ENCODE results near the gene TMEM87A. TPM values are rescaled to one million over a fixed set of nuclear protein-coding genes. Genes with fewer than 3 reads are reported as not detected.
A peak's percentile ranks its signal among the peaks of the same experiment; 100 is the strongest.

TMEM87A gene
- total and polyA plus RNA-seq, 2 donors (not counting 1 experiment from before 2014, with no cell fraction given) = 44.8 to 61.8 TPM

- TF ChIP-seq CTCF (conservative IDR thresholded peaks at IDR 0.05 in 1 of 2, IDR thresholded peaks at IDR 0.05 in 1 of 2; ENCODE audit: low read depth in 1 of 2, low read length in 2 of 2) = no peak
- no peak for TF ChIP-seq EZH2 (IDR thresholded peaks at IDR 0.05; ENCODE audit: low read length, missing control alignments)
- peaks cover 13% of the 10 kb centered on the region for H3K36me3 ChIP-seq (ENCODE audit: control insufficient read depth, insufficient read depth, low read length)
Observed at GRCh38 chr15:42184296-42184695, 88.9 kb downstream of the TMEM87A start.

GRCh38 chr15:42182961-42183360, 90.3 kb downstream of the TMEM87A start:
- no peak overlapping the region for H2AFZ ChIP-seq (ENCODE audit: low read length)
- no peak for DNase-seq (ENCODE audit: low read depth in 2 of 2)
- H4K20me1 ChIP-seq (ENCODE audit: control insufficient read depth, extremely low read depth, insufficient read depth, low read length) = no peaks in the 10 kb centered on the region
- TF ChIP-seq CTCF (conservative IDR thresholded peaks at IDR 0.05 in 1 of 2, IDR thresholded peaks at IDR 0.05 in 1 of 2; ENCODE audit: low read depth in 1 of 2, low read length in 2 of 2) (no peak), EZH2 (IDR thresholded peaks at IDR 0.05; ENCODE audit: low read length, missing control alignments) (no peak)
- no peak overlapping the region for H3K4me2 ChIP-seq (ENCODE audit: extremely low read depth, insufficient read depth, low read length)
- no peak overlapping the region for H3K4me3 ChIP-seq (replicated peaks in 1 of 4; ENCODE audit: control extremely low read depth in 1 of 4, insufficient read depth in 1 of 4, low read depth in 3 of 4, low read length in 4 of 4)
- no peaks in the 10 kb centered on the region for H3K4me1 ChIP-seq (ENCODE audit: control insufficient read depth, extremely low read depth, insufficient read depth, low read length)
- no peak overlapping the region for H3K9ac ChIP-seq (ENCODE audit: insufficient read depth, low read length)
- no peaks in the 10 kb centered on the region for H3K27me3 ChIP-seq (ENCODE audit: control insufficient read depth, insufficient read depth, low read length)
- peaks cover 8% of the 10 kb centered on the region for H3K36me3 ChIP-seq (ENCODE audit: control insufficient read depth, insufficient read depth, low read length)
- H3K9me3 ChIP-seq (ENCODE audit: control insufficient read depth, insufficient read depth, low read depth, low read length) = no peaks in the 10 kb centered on the region
- H3K79me2 ChIP-seq (ENCODE audit: control insufficient read depth, insufficient read depth, low read length) = no peaks in the 10 kb centered on the region
- H3K27ac ChIP-seq (ENCODE audit: insufficient read depth, low read length) = no peak overlapping the region

More at GRCh38 chr15:42184296-42184695, 88.9 kb downstream of the TMEM87A start:
- no peaks in the 10 kb centered on the region for H3K79me2 ChIP-seq (ENCODE audit: control insufficient read depth, insufficient read depth, low read length)
- no peaks in the 10 kb centered on the region for H3K9me3 ChIP-seq (ENCODE audit: control insufficient read depth, insufficient read depth, low read depth, low read length)
- no peak overlapping the region for H2AFZ ChIP-seq (ENCODE audit: low read length)
- no peak for DNase-seq (ENCODE audit: low read depth in 2 of 2)
- H3K4me2 ChIP-seq (ENCODE audit: extremely low read depth, insufficient read depth, low read length) = no peak overlapping the region
- no peak overlapping the region for H3K9ac ChIP-seq (ENCODE audit: insufficient read depth, low read length)
- H3K27ac ChIP-seq (ENCODE audit: insufficient read depth, low read length) = no peak overlapping the region
- H4K20me1 ChIP-seq (ENCODE audit: control insufficient read depth, extremely low read depth, insufficient read depth, low read length) = no peaks in the 10 kb centered on the region
- H3K4me3 ChIP-seq (replicated peaks in 1 of 4; ENCODE audit: control extremely low read depth in 1 of 4, insufficient read depth in 1 of 4, low read depth in 3 of 4, low read length in 4 of 4) = no peak overlapping the region
- H3K4me1 ChIP-seq (ENCODE audit: control insufficient read depth, extremely low read depth, insufficient read depth, low read length) = no peaks in the 10 kb centered on the region
- H3K27me3 ChIP-seq (ENCODE audit: control insufficient read depth, insufficient read depth, low read length) = no peaks in the 10 kb centered on the region

- H3K79me2 ChIP-seq (ENCODE audit: control insufficient read depth, insufficient read depth, low read length) = no peaks in the 10 kb centered on the region
- TF ChIP-seq CTCF (conservative IDR thresholded peaks at IDR 0.05 in 1 of 2, IDR thresholded peaks at IDR 0.05 in 1 of 2; ENCODE audit: low read depth in 1 of 2, low read length in 2 of 2) (no peak), EZH2 (IDR thresholded peaks at IDR 0.05; ENCODE audit: low read length, missing control alignments) (no peak)
- no peak overlapping the region for H3K27ac ChIP-seq (ENCODE audit: insufficient read depth, low read length)
- peak in 1 of 2 donors; percentile 6 for DNase-seq (ENCODE audit: low read depth in 2 of 2)
- no peak overlapping the region for H3K4me2 ChIP-seq (ENCODE audit: extremely low read depth, insufficient read depth, low read length)
- H3K4me3 ChIP-seq (replicated peaks in 1 of 4; ENCODE audit: control extremely low read depth in 1 of 4, insufficient read depth in 1 of 4, low read depth in 3 of 4, low read length in 4 of 4) = no peak overlapping the region
- no peaks in the 10 kb centered on the region for H3K4me1 ChIP-seq (ENCODE audit: control insufficient read depth, extremely low read depth, insufficient read depth, low read length)
- no peaks in the 10 kb centered on the region for H3K27me3 ChIP-seq (ENCODE audit: control insufficient read depth, insufficient read depth, low read length)
- H4K20me1 ChIP-seq (ENCODE audit: control insufficient read depth, extremely low read depth, insufficient read depth, low read length) = no peaks in the 10 kb centered on the region
- no peak overlapping the region for H2AFZ ChIP-seq (ENCODE audit: low read length)
- no peak overlapping the region for H3K9ac ChIP-seq (ENCODE audit: insufficient read depth, low read length)
- H3K36me3 ChIP-seq (ENCODE audit: control insufficient read depth, insufficient read depth, low read length) = peaks cover 8% of the 10 kb centered on the region
- no peaks in the 10 kb centered on the region for H3K9me3 ChIP-seq (ENCODE audit: control insufficient read depth, insufficient read depth, low read depth, low read length)
Observed at GRCh38 chr15:42182328-42182886, 90.8 kb downstream of the TMEM87A start.
